SU-DHL-6 (cell line): ENCODE measurements around the gene MTG1.

Experiments
- H2AFZ ChIP-seq: fragments of 200-600 bp; sonication (generic); 2 replicates; pipeline ENCODE4 v1.6.1; 2014; ENCODE audit warnings: low read depth, mild to moderate bottlenecking, moderate library complexity, mixed read lengths, antibody characterized with exemption, low read length; ENCODE audit not compliant: severe bottlenecking
- H3F3A ChIP-seq: fragments of 200-600 bp; shearing (Covaris generic); 2 replicates; pipeline ENCODE4 v1.6.0; 2016; ENCODE audit warnings: antibody characterized with exemption, mild to moderate bottlenecking; ENCODE audit not compliant: insufficient read depth
- H3K27ac ChIP-seq: fragments of 200-600 bp; sonication (generic); 2 replicates; pipeline ENCODE4 v1.5.1; 2016; ENCODE audit warnings: low read depth, mild to moderate bottlenecking, low read length, moderate library complexity, mixed read lengths
- H3K27me3 ChIP-seq: fragments of 200-600 bp; sonication (generic), shearing (Covaris generic); 2 replicates; pipeline ENCODE4 v1.6.0; 2014; ENCODE audit warnings: mild to moderate bottlenecking, low read length
- H3K36me3 ChIP-seq: fragments of 200-600 bp; sonication (generic); 2 replicates; pipeline ENCODE4 v1.6.1; 2014; ENCODE audit warnings: mild to moderate bottlenecking, low read length, mixed read lengths
- H3K4me2 ChIP-seq: fragments of 300-600, 200-600 bp; shearing (Covaris generic), sonication (generic); 2 replicates; pipeline ENCODE4 v1.6.0; 2014; ENCODE audit warnings: low read length, low read depth, mild to moderate bottlenecking; ENCODE audit not compliant: poor library complexity, severe bottlenecking
- H3K4me3 ChIP-seq: fragments of 200-600 bp; sonication (generic); 2 replicates; pipeline ENCODE4 v1.5.1; 2014; ENCODE audit warnings: antibody characterized with exemption, low read length, mild to moderate bottlenecking, mixed read lengths; ENCODE audit not compliant: insufficient read depth, poor library complexity, severe bottlenecking
- H3K79me2 ChIP-seq: fragments of 200-600 bp; sonication (generic); 2 replicates; pipeline ENCODE4 v1.6.1; 2014; ENCODE audit warnings: mild to moderate bottlenecking, low read length, moderate library complexity; ENCODE audit not compliant: insufficient read depth
- H3K9ac ChIP-seq: fragments of 200-600 bp; sonication (generic); 2 replicates; pipeline ENCODE4 v1.7.0; 2014; ENCODE audit warnings: mild to moderate bottlenecking, low read length
- H3K9me2 ChIP-seq: fragments of 200-600 bp; sonication (generic); replicated peaks from 2 replicates; pipeline ENCODE4 v1.6.1; 2014; ENCODE audit warnings: low read length; ENCODE audit not compliant: insufficient read depth
- H3K9me3 ChIP-seq: fragments of 200-600 bp; sonication (generic); 2 replicates; pipeline ENCODE4 v1.6.1; 2014; ENCODE audit warnings: low read length, mixed read lengths; ENCODE audit not compliant: insufficient read depth
- H4K20me1 ChIP-seq: fragments of 200-600 bp; sonication (generic); 2 replicates; pipeline ENCODE4 v1.6.1; 2014; ENCODE audit warnings: low read depth, mild to moderate bottlenecking, antibody characterized with exemption, low read length, moderate library complexity, mixed read lengths
- EZH2phosphoT487 ChIP-seq: fragments of 200-600 bp; sonication (generic), shearing (Covaris generic); conservative IDR thresholded peaks from 2 replicates; pipeline ENCODE4 v1.6.1; 2018; ENCODE audit warnings: mild to moderate bottlenecking, antibody characterized with exemption, low read length, moderate library complexity, mixed read lengths
- TF ChIP-seq, protein P1 (sequence below): fragments of 200-600 bp; sonication (generic); IDR thresholded peaks from one replicate; pipeline ENCODE4 v1.5.1; 2017; ENCODE audit warnings: antibody characterized with exemption, mild to moderate bottlenecking, low read length, moderate library complexity; ENCODE audit not compliant: insufficient read depth, poor library complexity, severe bottlenecking

Gene MTG1

GRCh38 chr10:133455611-133456031 lies 61.7 kb downstream of the MTG1 start:
- H2AFZ ChIP-seq, result no peak overlapping the region
- no peaks in the 10 kb centered on the region for H3K27me3 ChIP-seq
- no peak overlapping the region for H3K4me3 ChIP-seq
- H3K27ac ChIP-seq, result no peak overlapping the region
- no peak overlapping the region for H3K9ac ChIP-seq
- H3K36me3 ChIP-seq, result no peaks in the 10 kb centered on the region
- H3F3A ChIP-seq, result no peaks in the 10 kb centered on the region
- H4K20me1 ChIP-seq, result no peaks in the 10 kb centered on the region
- H3K9me3 ChIP-seq, result no peaks in the 10 kb centered on the region
- TF ChIP-seq, protein P1, sequence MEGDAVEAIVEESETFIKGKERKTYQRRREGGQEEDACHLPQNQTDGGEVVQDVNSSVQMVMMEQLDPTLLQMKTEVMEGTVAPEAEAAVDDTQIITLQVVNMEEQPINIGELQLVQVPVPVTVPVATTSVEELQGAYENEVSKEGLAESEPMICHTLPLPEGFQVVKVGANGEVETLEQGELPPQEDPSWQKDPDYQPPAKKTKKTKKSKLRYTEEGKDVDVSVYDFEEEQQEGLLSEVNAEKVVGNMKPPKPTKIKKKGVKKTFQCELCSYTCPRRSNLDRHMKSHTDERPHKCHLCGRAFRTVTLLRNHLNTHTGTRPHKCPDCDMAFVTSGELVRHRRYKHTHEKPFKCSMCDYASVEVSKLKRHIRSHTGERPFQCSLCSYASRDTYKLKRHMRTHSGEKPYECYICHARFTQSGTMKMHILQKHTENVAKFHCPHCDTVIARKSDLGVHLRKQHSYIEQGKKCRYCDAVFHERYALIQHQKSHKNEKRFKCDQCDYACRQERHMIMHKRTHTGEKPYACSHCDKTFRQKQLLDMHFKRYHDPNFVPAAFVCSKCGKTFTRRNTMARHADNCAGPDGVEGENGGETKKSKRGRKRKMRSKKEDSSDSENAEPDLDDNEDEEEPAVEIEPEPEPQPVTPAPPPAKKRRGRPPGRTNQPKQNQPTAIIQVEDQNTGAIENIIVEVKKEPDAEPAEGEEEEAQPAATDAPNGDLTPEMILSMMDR, result no peak
- no peak for TF ChIP-seq EZH2phosphoT487
- H3K9me2 ChIP-seq, result no peaks in the 10 kb centered on the region
- H3K4me2 ChIP-seq, result no peak overlapping the region
- H3K79me2 ChIP-seq, result no peaks in the 10 kb centered on the region

GRCh38 chr10:133456041-133456951 lies 62.3 kb downstream of the MTG1 start:
- Histone ChIP-seq H2AFZ (no peak overlapping the region), H3K9me2 (no peaks in the 10 kb centered on the region), H4K20me1 (no peaks in the 10 kb centered on the region), H3K27ac (no peak overlapping the region), H3K36me3 (no peaks in the 10 kb centered on the region), H3K4me2 (no peak overlapping the region), H3K9ac (no peak overlapping the region), H3F3A (no peaks in the 10 kb centered on the region), H3K4me3 (no peak overlapping the region), H3K9me3 (no peaks in the 10 kb centered on the region), H3K79me2 (no peaks in the 10 kb centered on the region), H3K27me3 (no peaks in the 10 kb centered on the region)
- TF ChIP-seq, protein P1, result no peak
- TF ChIP-seq EZH2phosphoT487, result no peak

GRCh38 chr10:133457100-133457841 lies 63.3 kb downstream of the MTG1 start:
- TF ChIP-seq, protein P1, result no peak
- no peak for TF ChIP-seq EZH2phosphoT487
- H3K4me3 ChIP-seq, result no peak overlapping the region
- no peaks in the 10 kb centered on the region for H3K36me3 ChIP-seq
- no peak overlapping the region for H3K4me2 ChIP-seq
- no peaks in the 10 kb centered on the region for H3K79me2 ChIP-seq
- H4K20me1 ChIP-seq, result no peaks in the 10 kb centered on the region
- no peaks in the 10 kb centered on the region for H3K9me2 ChIP-seq
- H3K9me3 ChIP-seq, result no peaks in the 10 kb centered on the region
- no peaks in the 10 kb centered on the region for H3K27me3 ChIP-seq
- no peak overlapping the region for H3K27ac ChIP-seq
- H3F3A ChIP-seq, result no peaks in the 10 kb centered on the region
- no peak overlapping the region for H3K9ac ChIP-seq
- no peak overlapping the region for H2AFZ ChIP-seq
